Activated naive CD8-positive, alpha-beta T cell treated with anti-CD3 and anti-CD28 coated beads, Interleukin-2, amount 10 ng/mL, durations not matched to agents 7 days and 5 days (primary cell): ENCODE measurements around the gene ENG. TPM values are rescaled to one million over a fixed set of nuclear protein-coding genes. Genes with fewer than 3 reads are reported as not detected.
"Not testable (repeated sequence)": the region's sequence is repeated elsewhere in the genome, so short reads cannot be mapped to it uniquely, and the experiment has no call there.

Experiments used
- ATAC-seq: fragments of 150-1000 bp; cut with Tn5 transposase; one replicate; pipeline ENCODE4 v1.10.0; 2021; ENCODE audit warnings: low read depth, moderate library complexity
- POLR2A ChIA-PET: fragments of 350-600 bp; sonication (Branson Sonifier 250); formaldehyde crosslinking; loops from one replicate; lab custom pipeline; 2021; ENCODE audit warnings: antibody characterized with exemption; lab: Charles Lee
- DNase-seq: peaks from one replicate; pipeline ENCODE4 v3.0.0; 2021
- H3K27ac Mint-ChIP-seq: one replicate; pipeline ENCODE4 v1.8.0; 2022; ENCODE audit warnings: mild to moderate bottlenecking, mixed read lengths
- H3K27me3 Mint-ChIP-seq: one replicate; pipeline ENCODE4 v1.8.0; 2022; ENCODE audit warnings: mild to moderate bottlenecking, moderate library complexity, mixed read lengths
- H3K36me3 Mint-ChIP-seq: one replicate; pipeline ENCODE4 v1.8.0; 2021; ENCODE audit warnings: mild to moderate bottlenecking, mixed read lengths
- H3K4me1 Mint-ChIP-seq: one replicate; pipeline ENCODE4 v1.8.0; 2021; ENCODE audit warnings: mixed read lengths
- H3K4me3 Mint-ChIP-seq: one replicate; pipeline ENCODE4 v1.8.0; 2022; ENCODE audit warnings: mild to moderate bottlenecking, moderate library complexity, mixed read lengths
- H3K9me3 Mint-ChIP-seq: one replicate; pipeline ENCODE4 v1.8.0; 2021; ENCODE audit warnings: mixed read lengths
- total RNA-seq, 2 experiments: library from RNA; stranded (reverse); gene quantifications; one replicate each; pipeline ENCODE4 v1.2.3, GENCODE V29; 2021

The ENG gene
- total RNA-seq, 2 experiments from 2014 or later = 19.7 to 20.1 TPM

- Mint-ChIP-seq H3K27me3 (no peaks in the 10 kb centered on the region), H3K9me3 (no peaks in the 10 kb centered on the region), H3K36me3 (no peaks in the 10 kb centered on the region), H3K27ac (peak overlapping the region; percentile 25), H3K4me1 (no peaks in the 10 kb centered on the region), H3K4me3 (no peak overlapping the region)
- POLR2A ChIA-PET = no interaction called here
- ATAC-seq (no peak), DNase-seq (no peak)
Measured at GRCh38 chr9:127841087-127841835, 13.2 kb downstream of the ENG start.

- H3K4me1 Mint-ChIP-seq = peaks cover 1% of the 10 kb centered on the region
Measured at GRCh38 chr9:127838375-127839078, 15.9 kb downstream of the ENG start.

GRCh38 chr9:127837346-127837745 lies 17.1 kb downstream of the ENG start:
- no peaks in the 10 kb centered on the region for H3K9me3 Mint-ChIP-seq
- peaks cover 4% of the 10 kb centered on the region for H3K4me1 Mint-ChIP-seq
- H3K27ac Mint-ChIP-seq = no peak overlapping the region
- DNase-seq (no peak), ATAC-seq (no peak)
- no peak overlapping the region for H3K4me3 Mint-ChIP-seq
- H3K36me3 Mint-ChIP-seq = no peaks in the 10 kb centered on the region
- POLR2A ChIA-PET = interaction anchor here (0.6 to 1.1 kb wide), 2 partner anchors 13 to 102 kb away, joined by 3 to 4 read pairs; partner anchors contain the start of gene TOR2A
- H3K27me3 Mint-ChIP-seq = no peaks in the 10 kb centered on the region

More at GRCh38 chr9:127838375-127839078, 15.9 kb downstream of the ENG start:
- no peaks in the 10 kb centered on the region for H3K27me3 Mint-ChIP-seq
- no peaks in the 10 kb centered on the region for H3K36me3 Mint-ChIP-seq
- no peak for ATAC-seq
- no peaks in the 10 kb centered on the region for H3K9me3 Mint-ChIP-seq
- H3K27ac Mint-ChIP-seq = no peak overlapping the region
- H3K4me3 Mint-ChIP-seq = no peak overlapping the region
- no peak for DNase-seq
- POLR2A ChIA-PET = interaction anchor here (1.0 kb wide), 1 partner anchor 19 kb away, joined by 3 read pairs; no protein-coding TSS in a partner anchor

- DNase-seq, H3K4me1 Mint-ChIP-seq, H3K36me3 Mint-ChIP-seq, ATAC-seq, H3K27me3 Mint-ChIP-seq, H3K9me3 Mint-ChIP-seq, H3K27ac Mint-ChIP-seq, H3K4me3 Mint-ChIP-seq: not testable (repeated sequence)
- POLR2A ChIA-PET = interaction anchor here (0.6 kb wide), 1 partner anchor 12 kb away, joined by 4 read pairs; no protein-coding TSS in a partner anchor
Measured at GRCh38 chr9:127836561-127836960, 17.9 kb downstream of the ENG start.

- Mint-ChIP-seq H3K4me3 (no peak overlapping the region), H3K27me3 (no peaks in the 10 kb centered on the region), H3K4me1 (peaks cover 7% of the 10 kb centered on the region), H3K27ac (no peak overlapping the region), H3K36me3 (no peaks in the 10 kb centered on the region), H3K9me3 (no peaks in the 10 kb centered on the region)
- POLR2A ChIA-PET = no interaction called here
- DNase-seq (no peak), ATAC-seq (no peak)
Measured at GRCh38 chr9:127835991-127836516, 18.4 kb downstream of the ENG start.

- H3K4me3 Mint-ChIP-seq = no peak overlapping the region
- H3K4me1 Mint-ChIP-seq = peaks cover 7% of the 10 kb centered on the region
- POLR2A ChIA-PET = interaction anchor here (0.7 kb wide), 2 partner anchors 37 to 264 kb away, joined by 4 read pairs; no protein-coding TSS in a partner anchor
- H3K27ac Mint-ChIP-seq = no peak overlapping the region
- ATAC-seq (no peak), DNase-seq (no peak)
- H3K36me3 Mint-ChIP-seq = no peaks in the 10 kb centered on the region
- H3K27me3 Mint-ChIP-seq = no peaks in the 10 kb centered on the region
- no peaks in the 10 kb centered on the region for H3K9me3 Mint-ChIP-seq
Measured at GRCh38 chr9:127833555-127833954, 20.9 kb downstream of the ENG start.

- H3K27me3 Mint-ChIP-seq = no peaks in the 10 kb centered on the region
- peak overlapping the region; percentile 73 for H3K4me3 Mint-ChIP-seq
- H3K27ac Mint-ChIP-seq = peak overlapping the region; percentile 90
- ATAC-seq (peak; percentile 80), DNase-seq (no peak)
- no peaks in the 10 kb centered on the region for H3K36me3 Mint-ChIP-seq
- H3K4me1 Mint-ChIP-seq = peaks cover 7% of the 10 kb centered on the region
- POLR2A ChIA-PET = interaction anchor here (1.5 kb wide), 1 partner anchor 46 kb away, joined by 4 read pairs; the partner anchor contains the start of gene CDK9
- no peaks in the 10 kb centered on the region for H3K9me3 Mint-ChIP-seq
Measured at GRCh38 chr9:127832248-127832647, 22.2 kb downstream of the ENG start.

- ATAC-seq (no peak), DNase-seq (no peak)
- Mint-ChIP-seq H3K4me3 (no peak overlapping the region), H3K4me1 (peaks cover 5% of the 10 kb centered on the region), H3K27me3 (no peaks in the 10 kb centered on the region), H3K9me3 (no peaks in the 10 kb centered on the region), H3K36me3 (no peaks in the 10 kb centered on the region), H3K27ac (no peak overlapping the region)
- POLR2A ChIA-PET = no interaction called here
Measured at GRCh38 chr9:127829205-127829906, 25.1 kb downstream of the ENG start.

- POLR2A ChIA-PET = no interaction called here
- Mint-ChIP-seq H3K27me3 (no peaks in the 10 kb centered on the region), H3K27ac (no peak overlapping the region), H3K36me3 (no peaks in the 10 kb centered on the region), H3K4me3 (no peak overlapping the region), H3K4me1 (peaks cover 5% of the 10 kb centered on the region), H3K9me3 (no peaks in the 10 kb centered on the region)
- ATAC-seq (no peak), DNase-seq (no peak)
Measured at GRCh38 chr9:127828262-127829031, 26.0 kb downstream of the ENG start.

- ATAC-seq = no peak
- Mint-ChIP-seq H3K4me1 (no peaks in the 10 kb centered on the region), H3K27ac (no peak overlapping the region), H3K4me3 (no peak overlapping the region), H3K36me3 (no peaks in the 10 kb centered on the region), H3K9me3 (no peaks in the 10 kb centered on the region), H3K27me3 (no peaks in the 10 kb centered on the region)
- DNase-seq = no peak
- POLR2A ChIA-PET = no interaction called here
Measured at GRCh38 chr9:127826253-127826913, 28.1 kb downstream of the ENG start.

- H3K27ac Mint-ChIP-seq = no peak overlapping the region
- H3K27me3 Mint-ChIP-seq = no peaks in the 10 kb centered on the region
- ATAC-seq (no peak), DNase-seq (no peak)
- H3K9me3 Mint-ChIP-seq = no peaks in the 10 kb centered on the region
- no peak overlapping the region for H3K4me3 Mint-ChIP-seq
- no peaks in the 10 kb centered on the region for H3K36me3 Mint-ChIP-seq
- no peaks in the 10 kb centered on the region for H3K4me1 Mint-ChIP-seq
- POLR2A ChIA-PET = interaction anchor here (0.9 kb wide), 1 partner anchor 28 kb away, joined by 8 read pairs; no protein-coding TSS in a partner anchor
Measured at GRCh38 chr9:127825319-127826051, 29.0 kb downstream of the ENG start.

GRCh38 chr9:127822108-127822507 lies 32.4 kb downstream of the ENG start:
- no peaks in the 10 kb centered on the region for H3K27me3 Mint-ChIP-seq
- H3K9me3 Mint-ChIP-seq = no peaks in the 10 kb centered on the region
- ATAC-seq = no peak
- POLR2A ChIA-PET = no interaction called here
- no peak overlapping the region for H3K4me3 Mint-ChIP-seq
- no peaks in the 10 kb centered on the region for H3K36me3 Mint-ChIP-seq
- no peak for DNase-seq
- H3K4me1 Mint-ChIP-seq = no peaks in the 10 kb centered on the region
- no peak overlapping the region for H3K27ac Mint-ChIP-seq
